IMR-90 (cell line): ENCODE data around the gene IL18RAP. TPM values are rescaled to one million over a fixed set of nuclear protein-coding genes. Genes with fewer than 3 reads are reported as not detected.

Experiments
- ATAC-seq: fragments of 200-7000 bp; cut with Tn5 transposase; 2 replicates; pipeline ENCODE4 v1.9.1; 2020; ENCODE audit warnings: low read depth, mild to moderate bottlenecking, moderate library complexity
- BruUV-seq: library from RNA; stranded (reverse); fragments of 400-500 nt; replicated peaks from 2 replicates; lab custom pipeline; 2021; lab: Mats Ljungman, UMichigan
- CTCF ChIA-PET: fragments of 300-600 bp; formaldehyde crosslinking; extraction: SDS; loops from one replicate; lab custom pipeline; 2021; ENCODE audit warnings: antibody characterized with exemption; lab: Yijun Ruan, JAX
- POLR2A ChIA-PET: fragments of 300-600 bp; sonication (Branson Sonifier 250); formaldehyde crosslinking; loops from one replicate; lab custom pipeline; 2022; ENCODE audit warnings: antibody characterized with exemption; ENCODE audit not compliant: unreplicated experiment; lab: Charles Lee
- DNase-seq: peaks from one replicate; pipeline ENCODE4 v3.0.0; 2013
- H2AFZ ChIP-seq: replicated peaks from 2 replicates; pipeline ENCODE3; 2013; ENCODE audit warnings: low read length, mild to moderate bottlenecking; ENCODE audit not compliant: poor library complexity
- H2AK5ac ChIP-seq: 2 replicates; pipeline ENCODE4 v1.6.1; 2013; ENCODE audit warnings: low read depth, low read length, inconsistent platforms
- H2AK9ac ChIP-seq: replicated peaks from 2 replicates; pipeline ENCODE3; 2013; ENCODE audit warnings: mild to moderate bottlenecking, low read depth, low read length, moderate library complexity; ENCODE audit not compliant: poor library complexity
- H2BK120ac ChIP-seq: 2 replicates; pipeline ENCODE4 v1.6.1; 2013; ENCODE audit warnings: low read depth, low read length, inconsistent platforms
- H2BK15ac ChIP-seq: 3 replicates; pipeline ENCODE4 v1.6.1; 2013; ENCODE audit warnings: low read depth, low read length, inconsistent platforms
- H2BK20ac ChIP-seq: 2 replicates; pipeline ENCODE4 v1.6.1; 2013; ENCODE audit warnings: low read depth, mild to moderate bottlenecking, inconsistent platforms, low read length, moderate library complexity
- H2BK5ac ChIP-seq: 2 replicates; pipeline ENCODE4 v1.6.1; 2013; ENCODE audit warnings: mild to moderate bottlenecking, low read depth, low read length, inconsistent platforms; ENCODE audit not compliant: poor library complexity, severe bottlenecking
- H3K14ac ChIP-seq: replicated peaks from 2 replicates; pipeline ENCODE4 v1.6.1; 2013; ENCODE audit warnings: low read depth, low read length, inconsistent platforms
- H3K18ac ChIP-seq: 2 replicates; pipeline ENCODE4 v1.6.1; 2013; ENCODE audit warnings: low read depth, low read length, control low read depth
- H3K23ac ChIP-seq: 2 replicates; pipeline ENCODE4 v1.6.1; 2013; ENCODE audit warnings: low read depth, low read length, inconsistent platforms
- H3K27ac ChIP-seq: 2 replicates; pipeline ENCODE4 v1.5.1; 2013; ENCODE audit warnings: mild to moderate bottlenecking, control low read depth, low read length; ENCODE audit not compliant: insufficient read depth
- H3K27me3 ChIP-seq: 2 replicates; pipeline ENCODE4 v1.6.1; 2013; ENCODE audit warnings: low read length; ENCODE audit not compliant: control insufficient read depth, insufficient read depth
- H3K36me3 ChIP-seq: 2 replicates; pipeline ENCODE4 v1.6.1; 2013; ENCODE audit warnings: low read length, mixed read lengths; ENCODE audit not compliant: control insufficient read depth, insufficient read depth
- H3K4ac ChIP-seq: 2 replicates; pipeline ENCODE4 v1.6.1; 2013; ENCODE audit warnings: low read depth, low read length, inconsistent platforms
- H3K4me1 ChIP-seq: 2 replicates; pipeline ENCODE4 v1.6.1; 2013; ENCODE audit warnings: low read length, mixed read lengths; ENCODE audit not compliant: control insufficient read depth, insufficient read depth
- H3K4me2 ChIP-seq: 2 replicates; pipeline ENCODE4 v1.6.1; 2013; ENCODE audit warnings: low read depth, mild to moderate bottlenecking, control low read depth, low read length, moderate library complexity
- H3K4me3 ChIP-seq: 2 replicates; pipeline ENCODE4 v1.5.1; 2013; ENCODE audit warnings: low read depth, mild to moderate bottlenecking, control low read depth, low read length, moderate library complexity; ENCODE audit not compliant: insufficient read depth
- H3K56ac ChIP-seq: 2 replicates; pipeline ENCODE4 v1.6.1; 2013; ENCODE audit warnings: low read length, inconsistent platforms; ENCODE audit not compliant: insufficient read depth; ENCODE audit errors: extremely low read depth
- H3K79me1 ChIP-seq, 2 experiments: 2 replicates each; pipeline ENCODE4 v1.6.1; 2013; ENCODE audit warnings: low read length in 2 of 2, inconsistent platforms in 1 of 2, low read depth in 1 of 2
- H3K9ac ChIP-seq: 2 replicates; pipeline ENCODE4 v1.6.1; 2013; ENCODE audit warnings: low read depth, low read length, control low read depth
- H3K9me1 ChIP-seq: 2 replicates; pipeline ENCODE4 v1.6.1; 2013; ENCODE audit warnings: low read length, inconsistent platforms; ENCODE audit not compliant: insufficient read depth
- H3K9me3 ChIP-seq: 2 replicates; pipeline ENCODE4 v1.6.1; 2013; ENCODE audit warnings: low read length; ENCODE audit not compliant: control insufficient read depth, insufficient read depth
- H4K20me1 ChIP-seq: 2 replicates; pipeline ENCODE4 v1.6.1; 2013; ENCODE audit warnings: low read length, inconsistent platforms; ENCODE audit not compliant: insufficient read depth
- H4K5ac ChIP-seq: 2 replicates; pipeline ENCODE4 v1.6.1; 2013; ENCODE audit warnings: mild to moderate bottlenecking, low read depth, low read length, control low read depth
- H4K8ac ChIP-seq, 2 experiments: 2 replicates each; pipeline ENCODE4 v1.6.1; 2013; ENCODE audit warnings: low read depth in 2 of 2, low read length in 2 of 2, control low read depth in 1 of 2, inconsistent platforms in 1 of 2
- H4K91ac ChIP-seq: 2 replicates; pipeline ENCODE4 v1.6.1; 2013; ENCODE audit warnings: low read depth, low read length, inconsistent platforms; ENCODE audit not compliant: insufficient read depth
- BHLHE40 ChIP-seq: fragments of 150-350 bp; IDR thresholded peaks from 2 replicates; pipeline ENCODE4 v1.6.1; 2016; ENCODE audit warnings: mild to moderate bottlenecking, low read depth, low read length
- CEBPB ChIP-seq: IDR thresholded peaks from 2 replicates; pipeline ENCODE4 v1.6.1; 2012; ENCODE audit warnings: low read depth, low read length, improper control_type of control experiment
- CHD1 ChIP-seq: IDR thresholded peaks from 2 replicates; pipeline ENCODE4 v1.6.1; 2012; ENCODE audit warnings: low read depth, low read length, improper control_type of control experiment
- FOS ChIP-seq: fragments of 150-350 bp; IDR thresholded peaks from 2 replicates; pipeline ENCODE4 v1.6.1; 2016; ENCODE audit warnings: low read depth, low read length
- MAFK ChIP-seq: IDR thresholded peaks from 2 replicates; pipeline ENCODE4 v1.6.1; 2012; ENCODE audit warnings: low read depth, low read length, improper control_type of control experiment
- MAZ ChIP-seq: IDR thresholded peaks from 2 replicates; pipeline ENCODE4 v1.6.1; 2012; ENCODE audit warnings: low read depth, mild to moderate bottlenecking, low read length, improper control_type of control experiment, moderate library complexity, borderline replicate concordance
- MXI1 ChIP-seq: IDR thresholded peaks from 2 replicates; pipeline ENCODE4 v1.6.1; 2012; ENCODE audit warnings: low read depth, mild to moderate bottlenecking, low read length, moderate library complexity, borderline replicate concordance
- NFE2L2 ChIP-seq: fragments of 150-350 bp; IDR thresholded peaks from 2 replicates; pipeline ENCODE4 v1.6.1; 2016; ENCODE audit warnings: low read depth, mild to moderate bottlenecking, low read length
- POLR2A ChIP-seq: IDR thresholded peaks from 2 replicates; pipeline ENCODE4 v1.6.1; 2012; ENCODE audit warnings: mild to moderate bottlenecking, low read depth, low read length
- RAD21 ChIP-seq: IDR thresholded peaks from 2 replicates; pipeline ENCODE4 v1.6.1; 2012; ENCODE audit warnings: low read length, improper control_type of control experiment
- RCOR1 ChIP-seq: IDR thresholded peaks from 2 replicates; pipeline ENCODE4 v1.6.1; 2012; ENCODE audit warnings: mild to moderate bottlenecking, low read length, improper control_type of control experiment; ENCODE audit not compliant: insufficient replicate concordance
- RFX5 ChIP-seq: IDR thresholded peaks from 2 replicates; pipeline ENCODE4 v1.8.0; 2012; ENCODE audit warnings: low read depth, mild to moderate bottlenecking, low read length, moderate library complexity
- SMC3 ChIP-seq: fragments of 150-350 bp; IDR thresholded peaks from 2 replicates; pipeline ENCODE4 v1.6.1; 2016; ENCODE audit warnings: low read depth, mild to moderate bottlenecking, antibody characterized with exemption, low read length, moderate library complexity
- WGBS, 2 experiments: methylation state at CpG; one replicate each; pipeline versions ENCODE4 v1.1.5 to v1.1.7; 2013; ENCODE audit warnings: missing lambda C conversion rate in 2 of 2; ENCODE audit not compliant: insufficient read length in 1 of 2; ENCODE audit errors: extremely low coverage in 2 of 2; 5-methylcytosine and 5-hydroxymethylcytosine counted together
- dilution Hi-C: fragments of 300-500 bp; cut with HindIII; formaldehyde crosslinking; loops from one replicate; pipeline ENCODE4 v1.14.3; 2018; ENCODE audit warnings: low sequenced_read_pairs; ENCODE audit not compliant: unreplicated experiment
- in situ Hi-C: fragments of 300-500 bp; cut with MboI; formaldehyde crosslinking; loops from 3 replicates; pipeline ENCODE4 v1.14.3; 2019; ENCODE audit warnings: low sequenced_read_pairs, inconsistent platforms, mixed read lengths
- intact Hi-C: fragments of 100-400 bp; cut with micrococcal nuclease; formaldehyde crosslinking; loops from 2 replicates; pipeline ENCODE4 v1.10.0; 2022
- polyA plus RNA-seq, 3 experiments: library from polyadenylated mRNA; depleted of rRNA; stranded (reverse); fragments of >200 nt; gene quantifications; 2 replicates each; pipeline ENCODE4 v1.2.3, GENCODE V29; 2012; ENCODE audit warnings: low replicate concordance in 1 of 3
- total RNA-seq: library from RNA; depleted of rRNA; stranded (reverse); fragments of >200 nt; gene quantifications from 2 replicates; pipeline ENCODE4 v1.2.3, GENCODE V29; 2012
- TF ChIP-seq, protein P1 (sequence below): fragments of 150-350 bp; IDR thresholded peaks from 2 replicates; pipeline ENCODE4 v1.6.1; 2017; ENCODE audit warnings: mild to moderate bottlenecking, antibody characterized with exemption, low read length, low read depth
- TF ChIP-seq, protein P2 (sequence below): fragments of 150-350 bp; IDR thresholded peaks from 2 replicates; pipeline ENCODE4 v1.6.1; 2016; ENCODE audit warnings: low read depth, mild to moderate bottlenecking, low read length, moderate library complexity, borderline replicate concordance
- TF ChIP-seq, protein P3 (sequence below): conservative IDR thresholded peaks from 2 replicates; pipeline ENCODE4 v1.5.1; 2012; ENCODE audit warnings: mild to moderate bottlenecking, low read depth, low read length, improper control_type of control experiment

IL18RAP gene
- total and polyA plus RNA-seq, 2 of the 4 experiments (the other 2 are of a cell fraction) = not detected

DNA sequence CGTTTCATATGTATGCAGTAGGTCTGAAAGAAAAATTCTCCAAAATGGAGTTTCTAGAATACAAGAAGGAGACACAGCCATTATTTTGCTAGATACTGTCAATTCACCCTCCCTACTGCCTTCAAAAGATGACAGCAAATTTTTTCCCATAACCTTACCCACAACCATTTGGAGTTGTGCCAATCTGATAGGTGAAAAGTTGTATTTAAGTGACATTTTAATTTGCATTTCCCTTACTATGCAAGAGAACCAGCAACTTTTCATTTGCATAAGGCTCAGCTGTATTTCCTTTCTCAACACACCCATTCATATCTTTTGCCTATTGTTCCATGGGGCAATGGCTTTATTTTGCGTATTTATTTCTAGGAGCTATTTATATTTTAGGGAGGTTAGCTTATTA is 31.4 kb upstream of the IL18RAP start:
- dilution Hi-C loops = no loop called here

More for the DNA sequence above, 31.4 kb upstream of the IL18RAP start:
- TF ChIP-seq, protein P1, sequence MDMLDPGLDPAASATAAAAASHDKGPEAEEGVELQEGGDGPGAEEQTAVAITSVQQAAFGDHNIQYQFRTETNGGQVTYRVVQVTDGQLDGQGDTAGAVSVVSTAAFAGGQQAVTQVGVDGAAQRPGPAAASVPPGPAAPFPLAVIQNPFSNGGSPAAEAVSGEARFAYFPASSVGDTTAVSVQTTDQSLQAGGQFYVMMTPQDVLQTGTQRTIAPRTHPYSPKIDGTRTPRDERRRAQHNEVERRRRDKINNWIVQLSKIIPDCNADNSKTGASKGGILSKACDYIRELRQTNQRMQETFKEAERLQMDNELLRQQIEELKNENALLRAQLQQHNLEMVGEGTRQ = no peak
- TF ChIP-seq, protein P2, sequence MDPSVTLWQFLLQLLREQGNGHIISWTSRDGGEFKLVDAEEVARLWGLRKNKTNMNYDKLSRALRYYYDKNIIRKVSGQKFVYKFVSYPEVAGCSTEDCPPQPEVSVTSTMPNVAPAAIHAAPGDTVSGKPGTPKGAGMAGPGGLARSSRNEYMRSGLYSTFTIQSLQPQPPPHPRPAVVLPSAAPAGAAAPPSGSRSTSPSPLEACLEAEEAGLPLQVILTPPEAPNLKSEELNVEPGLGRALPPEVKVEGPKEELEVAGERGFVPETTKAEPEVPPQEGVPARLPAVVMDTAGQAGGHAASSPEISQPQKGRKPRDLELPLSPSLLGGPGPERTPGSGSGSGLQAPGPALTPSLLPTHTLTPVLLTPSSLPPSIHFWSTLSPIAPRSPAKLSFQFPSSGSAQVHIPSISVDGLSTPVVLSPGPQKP = no peak
- TF ChIP-seq FOS = no peak
- no peak for TF ChIP-seq NFE2L2
- TF ChIP-seq CEBPB = no peak
- TF ChIP-seq SMC3 = no peak
- no peak for TF ChIP-seq POLR2A
- TF ChIP-seq BHLHE40 = no peak
- TF ChIP-seq, protein P3, sequence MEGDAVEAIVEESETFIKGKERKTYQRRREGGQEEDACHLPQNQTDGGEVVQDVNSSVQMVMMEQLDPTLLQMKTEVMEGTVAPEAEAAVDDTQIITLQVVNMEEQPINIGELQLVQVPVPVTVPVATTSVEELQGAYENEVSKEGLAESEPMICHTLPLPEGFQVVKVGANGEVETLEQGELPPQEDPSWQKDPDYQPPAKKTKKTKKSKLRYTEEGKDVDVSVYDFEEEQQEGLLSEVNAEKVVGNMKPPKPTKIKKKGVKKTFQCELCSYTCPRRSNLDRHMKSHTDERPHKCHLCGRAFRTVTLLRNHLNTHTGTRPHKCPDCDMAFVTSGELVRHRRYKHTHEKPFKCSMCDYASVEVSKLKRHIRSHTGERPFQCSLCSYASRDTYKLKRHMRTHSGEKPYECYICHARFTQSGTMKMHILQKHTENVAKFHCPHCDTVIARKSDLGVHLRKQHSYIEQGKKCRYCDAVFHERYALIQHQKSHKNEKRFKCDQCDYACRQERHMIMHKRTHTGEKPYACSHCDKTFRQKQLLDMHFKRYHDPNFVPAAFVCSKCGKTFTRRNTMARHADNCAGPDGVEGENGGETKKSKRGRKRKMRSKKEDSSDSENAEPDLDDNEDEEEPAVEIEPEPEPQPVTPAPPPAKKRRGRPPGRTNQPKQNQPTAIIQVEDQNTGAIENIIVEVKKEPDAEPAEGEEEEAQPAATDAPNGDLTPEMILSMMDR = no peak
- TF ChIP-seq RFX5 = no peak
- no peak for TF ChIP-seq MAFK
- TF ChIP-seq MAZ = no peak
- no peak for TF ChIP-seq RAD21
- no peak for TF ChIP-seq MXI1
- TF ChIP-seq RCOR1 = no peak
- TF ChIP-seq CHD1 = no peak
- ATAC-seq (no peak), DNase-seq (no peak)
- no peak overlapping the region for H3K9ac ChIP-seq
- no peak overlapping the region for H2BK5ac ChIP-seq
- H3K9me3 ChIP-seq = no peaks in the 10 kb centered on the region
- WGBS, 2 experiments = no CpG with 5 or more reads among the region's 2 CpGs
- BruUV-seq = no TSS peak
- H3K23ac ChIP-seq = no peak overlapping the region
- H3K4me3 ChIP-seq = no peak overlapping the region
- no peak overlapping the region for H3K4ac ChIP-seq
- H4K5ac ChIP-seq = no peak overlapping the region
- H3K36me3 ChIP-seq = no peaks in the 10 kb centered on the region
- no peak overlapping the region for H2BK120ac ChIP-seq
- H3K14ac ChIP-seq = no peak overlapping the region
- H2AFZ ChIP-seq = no peak overlapping the region
- H4K91ac ChIP-seq = no peak overlapping the region
- H3K4me1 ChIP-seq = no peaks in the 10 kb centered on the region
- no peaks in the 10 kb centered on the region for H3K79me1 ChIP-seq
- ChIA-PET CTCF (no interaction called here), POLR2A (no interaction called here)
- no peak overlapping the region for H2AK9ac ChIP-seq
- no peak overlapping the region for H2BK20ac ChIP-seq
- no peaks in the 10 kb centered on the region for H4K20me1 ChIP-seq
- H3K4me2 ChIP-seq = no peak overlapping the region
- no peak overlapping the region for H4K8ac ChIP-seq
- H2BK15ac ChIP-seq = no peak overlapping the region
- H3K27ac ChIP-seq = no peak overlapping the region
- no peaks in the 10 kb centered on the region; the same call in 1 of the 2 replicates for H3K27me3 ChIP-seq
- no peak overlapping the region for H3K18ac ChIP-seq
- H3K56ac ChIP-seq = no peak overlapping the region
- no peaks in the 10 kb centered on the region for H3K9me1 ChIP-seq
- intact Hi-C loops = no loop called here
- no peak overlapping the region for H2AK5ac ChIP-seq
- in situ Hi-C loops = no loop called here
